ENCODE data around the gene PGLYRP2.

DNA sequence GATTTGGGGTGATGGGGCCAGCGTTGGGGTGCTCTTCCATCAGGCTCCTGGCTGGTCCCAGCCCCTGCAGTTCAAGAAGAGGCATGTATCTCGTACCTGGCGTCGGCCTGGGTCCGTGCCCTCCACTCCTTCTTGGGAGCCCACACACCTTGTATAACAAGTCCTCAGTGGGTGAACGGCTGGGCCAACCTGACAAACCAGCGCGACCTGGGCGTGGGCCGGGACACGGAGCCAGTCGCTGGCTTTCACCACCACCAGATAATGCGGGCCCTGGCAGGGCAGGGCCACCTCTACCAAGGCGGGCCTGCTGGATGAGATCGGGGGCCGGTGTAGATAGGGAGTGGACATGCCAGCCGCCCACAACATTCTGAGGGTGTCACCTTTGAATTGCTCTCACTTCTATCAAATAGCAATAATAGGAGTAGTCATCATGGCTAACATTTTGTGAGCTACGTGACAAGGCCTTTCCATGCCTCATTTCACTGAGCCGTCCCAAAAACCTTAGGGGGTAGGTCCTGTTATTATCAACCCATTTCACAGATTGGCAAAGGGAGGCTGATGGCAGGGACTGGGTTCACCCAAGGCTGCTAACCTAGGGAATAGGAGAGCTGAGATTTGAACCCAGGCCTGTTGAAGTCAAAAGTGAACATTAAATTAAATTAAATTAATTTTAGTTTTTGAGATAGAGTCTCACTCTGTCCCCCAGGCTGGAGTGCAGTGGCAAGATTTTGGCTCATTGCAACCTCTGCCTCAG is 32.5 kb upstream of the PGLYRP2 start:
- TF ChIP-seq, protein P1, sequence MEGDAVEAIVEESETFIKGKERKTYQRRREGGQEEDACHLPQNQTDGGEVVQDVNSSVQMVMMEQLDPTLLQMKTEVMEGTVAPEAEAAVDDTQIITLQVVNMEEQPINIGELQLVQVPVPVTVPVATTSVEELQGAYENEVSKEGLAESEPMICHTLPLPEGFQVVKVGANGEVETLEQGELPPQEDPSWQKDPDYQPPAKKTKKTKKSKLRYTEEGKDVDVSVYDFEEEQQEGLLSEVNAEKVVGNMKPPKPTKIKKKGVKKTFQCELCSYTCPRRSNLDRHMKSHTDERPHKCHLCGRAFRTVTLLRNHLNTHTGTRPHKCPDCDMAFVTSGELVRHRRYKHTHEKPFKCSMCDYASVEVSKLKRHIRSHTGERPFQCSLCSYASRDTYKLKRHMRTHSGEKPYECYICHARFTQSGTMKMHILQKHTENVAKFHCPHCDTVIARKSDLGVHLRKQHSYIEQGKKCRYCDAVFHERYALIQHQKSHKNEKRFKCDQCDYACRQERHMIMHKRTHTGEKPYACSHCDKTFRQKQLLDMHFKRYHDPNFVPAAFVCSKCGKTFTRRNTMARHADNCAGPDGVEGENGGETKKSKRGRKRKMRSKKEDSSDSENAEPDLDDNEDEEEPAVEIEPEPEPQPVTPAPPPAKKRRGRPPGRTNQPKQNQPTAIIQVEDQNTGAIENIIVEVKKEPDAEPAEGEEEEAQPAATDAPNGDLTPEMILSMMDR (IDR thresholded peaks at IDR 0.05) = no peak
- TF ChIP-seq EP300 (IDR thresholded peaks at IDR 0.05) = no peak
- TF ChIP-seq POLR2A (IDR thresholded peaks at IDR 0.05) = no peak
